Endothelial cell of umbilical vein (primary cell): Measurements from ENCODE around the gene COL4A2. TPM values are rescaled to one million over a fixed set of nuclear protein-coding genes. Genes with fewer than 3 reads are reported as not detected.

Source experiments
- BruUV-seq: library from RNA; stranded (reverse); fragments of 400-500 nt; replicated peaks from 2 replicates; lab custom pipeline; 2021; lab: Mats Ljungman, UMichigan
- CTCF ChIA-PET: fragments of 300-600, 350-600 bp; sonication (Branson Sonifier 250); formaldehyde crosslinking; loops from one replicate; lab custom pipeline; 2021; ENCODE audit warnings: antibody characterized with exemption, inconsistent platforms; lab: Charles Lee
- POLR2A ChIA-PET: fragments of 300-600, 350-600 bp; sonication (Branson Sonifier 250); formaldehyde crosslinking; loops from one replicate; lab custom pipeline; 2021; ENCODE audit warnings: antibody characterized with exemption, inconsistent platforms; lab: Charles Lee
- DNase-seq: peaks from one replicate; pipeline ENCODE4 v3.0.0-alpha.2; 2011; ENCODE audit warnings: low read depth, low spot score
- FAIRE-seq: peaks from 2 replicates; lab custom pipeline; 2011; peaks lifted over from hg19 to GRCh38; lab: Jason Lieb, UNC
- H2AFZ ChIP-seq: 2 replicates; pipeline ENCODE4 v1.6.0; 2012; ENCODE audit warnings: low read depth, low read length, control low read depth, inconsistent platforms
- H3K27ac ChIP-seq: 2 replicates; pipeline ENCODE4 v1.5.1; 2011; ENCODE audit warnings: low read depth, mild to moderate bottlenecking, control low read depth, low read length, moderate library complexity; ENCODE audit not compliant: insufficient read depth
- H3K27me3 ChIP-seq, 2 experiments: 2 replicates each; pipeline versions ENCODE4 v1.6.0 to v1.6.1; 2011; ENCODE audit warnings: low read length in 2 of 2, mixed read lengths in 1 of 2; ENCODE audit not compliant: control insufficient read depth in 2 of 2, insufficient read depth in 2 of 2
- H3K36me3 ChIP-seq, 2 experiments: 2 replicates in 1 of 2; 3 replicates in 1 of 2; pipeline ENCODE4 v1.5.1; 2011; ENCODE audit warnings: low read length in 2 of 2, mild to moderate bottlenecking in 1 of 2, moderate library complexity in 1 of 2; ENCODE audit not compliant: control insufficient read depth in 2 of 2, insufficient read depth in 2 of 2; ENCODE audit errors: extremely low read depth in 1 of 2
- H3K4me1 ChIP-seq: 3 replicates; pipeline ENCODE4 v1.5.1; 2011; ENCODE audit warnings: mild to moderate bottlenecking, low read length; ENCODE audit not compliant: control insufficient read depth, insufficient read depth; ENCODE audit errors: extremely low read depth
- H3K4me2 ChIP-seq: 2 replicates; pipeline ENCODE4 v1.6.1; 2011; ENCODE audit warnings: low read length, control low read depth, mixed read lengths; ENCODE audit not compliant: insufficient read depth
- H3K4me3 ChIP-seq, 3 experiments: fragments of 200-600 bp in 1 of 3; sonication (generic), shearing (Covaris generic) in 1 of 3; replicated peaks in 1 of 3; 2 replicates each; pipeline ENCODE4 v1.5.1; 2011 to 2016; ENCODE audit warnings: control low read depth in 3 of 3, low read length in 3 of 3, mild to moderate bottlenecking in 2 of 3, inconsistent platforms in 1 of 3, low read depth in 1 of 3, moderate library complexity in 1 of 3; ENCODE audit not compliant: insufficient read depth in 1 of 3
- H3K79me2 ChIP-seq: 2 replicates; pipeline ENCODE4 v1.6.0; 2012; ENCODE audit warnings: low read length, inconsistent platforms; ENCODE audit not compliant: control insufficient read depth, insufficient read depth
- H3K9ac ChIP-seq: replicated peaks from 2 replicates; pipeline ENCODE3; 2011; ENCODE audit warnings: low read length, control low read depth; ENCODE audit not compliant: insufficient read depth; ENCODE audit errors: extremely low read depth
- H3K9me1 ChIP-seq: replicated peaks from 3 replicates; pipeline ENCODE4 v1.6.0; 2011; ENCODE audit warnings: mild to moderate bottlenecking, low read length; ENCODE audit not compliant: control insufficient read depth, insufficient read depth; ENCODE audit errors: extremely low read depth
- H3K9me3 ChIP-seq: replicated peaks from 2 replicates; pipeline ENCODE4 v1.5.1; 2012; ENCODE audit warnings: low read length, inconsistent platforms; ENCODE audit not compliant: control insufficient read depth, insufficient read depth
- H4K20me1 ChIP-seq: replicated peaks from 2 replicates; pipeline ENCODE3; 2011; ENCODE audit warnings: mild to moderate bottlenecking, low read length; ENCODE audit not compliant: control insufficient read depth, insufficient read depth; ENCODE audit errors: extremely low read depth
- CTCF ChIP-seq, 2 donors: IDR thresholded peaks; 1 replicate in 1 of 2; 2 replicates in 1 of 2; pipeline ENCODE4 v1.5.1; 2011; ENCODE audit warnings: low read length in 2 of 2, mild to moderate bottlenecking in 2 of 2, moderate library complexity in 2 of 2, control low read depth in 1 of 2, inconsistent platforms in 1 of 2, low read depth in 1 of 2; ENCODE audit not compliant: insufficient read depth in 1 of 2; ENCODE audit errors: extremely low read depth in 1 of 2
- EZH2 ChIP-seq: IDR thresholded peaks from 2 replicates; pipeline ENCODE4 v1.6.1; 2012; ENCODE audit warnings: borderline replicate concordance, low read depth, mild to moderate bottlenecking, moderate library complexity, low read length, inconsistent platforms; ENCODE audit not compliant: severe bottlenecking
- FOS ChIP-seq: IDR thresholded peaks from 2 replicates; pipeline ENCODE4 v1.6.1; 2011; ENCODE audit warnings: mild to moderate bottlenecking, low read length, moderate library complexity, borderline replicate concordance; ENCODE audit not compliant: insufficient read depth
- GATA2 ChIP-seq: IDR thresholded peaks from 2 replicates; pipeline ENCODE4 v1.7.0; 2011; ENCODE audit warnings: low read depth, mild to moderate bottlenecking, moderate library complexity, mixed read lengths, low read length; ENCODE audit not compliant: insufficient read length, insufficient read depth
- JUN ChIP-seq: IDR thresholded peaks from 2 replicates; pipeline ENCODE4 v1.6.1; 2011; ENCODE audit warnings: borderline replicate concordance, low read depth; ENCODE audit not compliant: insufficient read length, insufficient read depth
- MAX ChIP-seq: IDR thresholded peaks from 2 replicates; pipeline ENCODE4 v1.6.1; 2011; ENCODE audit not compliant: insufficient read depth, insufficient read length
- MYC ChIP-seq: IDR thresholded peaks from one replicate; pipeline ENCODE4 v1.6.1; 2011; ENCODE audit warnings: mild to moderate bottlenecking, low read depth, low read length
- POLR2A ChIP-seq: IDR thresholded peaks from 2 replicates; pipeline ENCODE4 v1.6.1; 2012; ENCODE audit warnings: low read depth, mild to moderate bottlenecking, control low read depth, low read length
- POLR2AphosphoS5 ChIP-seq: IDR thresholded peaks from 2 replicates; pipeline ENCODE4 v1.6.1; 2012; ENCODE audit warnings: low read depth, mild to moderate bottlenecking, control low read depth, low read length, moderate library complexity; ENCODE audit not compliant: insufficient read depth
- dilution Hi-C: fragments of 300-500 bp; cut with MboI; formaldehyde crosslinking; loops from one replicate; pipeline ENCODE4 v1.15.0; 2019; ENCODE audit warnings: low sequenced_read_pairs; ENCODE audit not compliant: extremely low pct_ligation_motif_present
- intact Hi-C: fragments of 100-400 bp; cut with micrococcal nuclease; formaldehyde crosslinking; loops from one replicate; pipeline ENCODE4 v1.10.0; 2022
- polyA plus RNA-seq, 4 experiments: library from polyadenylated mRNA; depleted of rRNA in 3 of 4; stranded (reverse) in 3 of 4; unstranded in 1 of 4; fragments of >200 nt; gene quantifications; 2 replicates each; pipeline versions ENCODE4 v1.2.1 to v1.2.3, GENCODE V29; 2011 to 2012; ENCODE audit warnings: missing spikeins in 1 of 4
- total RNA-seq: library from RNA; stranded (reverse); gene quantifications from 2 replicates; pipeline ENCODE4 v1.2.3, GENCODE V29; 2021

The COL4A2 gene
- total and polyA plus RNA-seq, 2 donors (not counting 3 experiments of a cell fraction or from before 2014, with no cell fraction given), result 792 to 940 TPM

GRCh38 chr13:110528371-110528770 lies 221.3 kb downstream of the COL4A2 start:
- H3K4me3 ChIP-seq, result no peak overlapping the region
- DNase-seq (no peak), FAIRE-seq (no peak)
- H3K9me1 ChIP-seq, result no peaks in the 10 kb centered on the region
- no peak overlapping the region for H3K4me2 ChIP-seq
- ChIA-PET CTCF (interaction anchor here (0.7 to 1.8 kb wide), 3 partner anchors 10 to 438 kb away, joined by 3 to 5 read pairs (median 3); no protein-coding TSS in a partner anchor), POLR2A (no interaction called here)
- no peaks in the 10 kb centered on the region for H3K36me3 ChIP-seq
- H3K27ac ChIP-seq, result no peak overlapping the region
- intact Hi-C loops (no loop called here), dilution Hi-C loops (no loop called here)
- no peaks in the 10 kb centered on the region for H3K27me3 ChIP-seq
- H3K4me1 ChIP-seq, result no peaks in the 10 kb centered on the region
- no peaks in the 10 kb centered on the region for H3K79me2 ChIP-seq
- no peaks in the 10 kb centered on the region for H3K9me3 ChIP-seq
- BruUV-seq, result no TSS peak
- H3K9ac ChIP-seq, result no peak overlapping the region
- H2AFZ ChIP-seq, result no peak overlapping the region
- no peaks in the 10 kb centered on the region for H4K20me1 ChIP-seq
- TF ChIP-seq FOS, result no peak
- no peak for TF ChIP-seq MAX
- no peak for TF ChIP-seq MYC
- TF ChIP-seq POLR2AphosphoS5, result no peak
- no peak for TF ChIP-seq EZH2
- TF ChIP-seq CTCF (IDR thresholded peaks at IDR 0.05; ENCODE audit: extremely low read depth in 1 of 2, insufficient read depth in 1 of 2, low read depth in 1 of 2, low read length in 2 of 2), result no peak
- TF ChIP-seq JUN, result no peak
- TF ChIP-seq POLR2A, result no peak
- TF ChIP-seq GATA2, result no peak
